ENCODE data around the gene POLA1.

POLA1 gene

DNA sequence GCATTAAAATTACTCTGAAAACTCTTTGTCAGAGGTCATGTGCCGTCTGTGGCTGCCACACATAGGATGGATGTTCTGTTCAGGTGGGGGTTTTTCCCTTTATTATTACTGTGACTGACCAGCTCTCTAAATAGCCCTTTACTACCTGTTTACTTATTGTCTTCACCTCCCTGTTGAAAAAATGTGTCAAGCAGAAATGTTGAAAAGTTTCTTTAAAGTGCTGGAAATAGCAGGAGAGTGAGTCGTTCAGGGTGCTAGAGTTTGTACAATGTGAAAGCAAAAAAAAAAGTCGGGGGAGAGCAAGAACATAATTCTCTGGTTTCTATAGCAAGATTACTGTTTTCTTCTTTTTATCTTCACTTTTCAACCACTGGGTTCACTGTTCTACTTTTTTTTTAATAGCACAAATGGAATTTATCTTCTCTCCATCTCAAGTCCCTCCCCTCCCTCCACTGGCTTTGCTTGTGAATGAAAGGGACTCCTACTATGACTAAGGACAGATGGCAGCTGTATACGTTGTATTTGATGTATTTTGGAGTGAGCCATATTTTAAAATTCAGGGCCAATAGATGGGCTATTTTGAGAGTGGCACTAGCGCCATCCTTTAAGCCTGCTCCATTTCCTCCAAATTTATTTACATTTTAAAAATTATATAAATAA is 288.7 kb downstream of the POLA1 start:
- DNase-seq, result no peak

DNA sequence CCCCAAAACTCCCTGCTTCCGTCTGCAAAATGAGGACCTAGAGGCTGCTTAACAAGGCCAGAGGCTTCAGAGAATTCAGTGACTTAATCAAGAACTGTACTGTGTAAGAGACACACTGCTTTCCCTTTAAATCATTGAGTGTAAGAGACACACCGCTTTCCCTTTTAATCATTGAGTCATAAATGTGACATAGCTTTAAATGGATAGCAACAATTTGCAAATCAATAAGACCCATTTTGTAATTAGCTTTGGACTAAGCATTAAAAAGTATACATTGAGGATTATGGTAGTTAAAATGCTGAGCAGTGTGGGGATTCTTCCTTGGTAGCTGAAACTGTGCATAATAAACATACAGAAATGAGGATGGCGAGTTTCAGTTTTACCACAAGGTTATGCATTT is 290.2 kb downstream of the POLA1 start:
- no peak for DNase-seq

DNA sequence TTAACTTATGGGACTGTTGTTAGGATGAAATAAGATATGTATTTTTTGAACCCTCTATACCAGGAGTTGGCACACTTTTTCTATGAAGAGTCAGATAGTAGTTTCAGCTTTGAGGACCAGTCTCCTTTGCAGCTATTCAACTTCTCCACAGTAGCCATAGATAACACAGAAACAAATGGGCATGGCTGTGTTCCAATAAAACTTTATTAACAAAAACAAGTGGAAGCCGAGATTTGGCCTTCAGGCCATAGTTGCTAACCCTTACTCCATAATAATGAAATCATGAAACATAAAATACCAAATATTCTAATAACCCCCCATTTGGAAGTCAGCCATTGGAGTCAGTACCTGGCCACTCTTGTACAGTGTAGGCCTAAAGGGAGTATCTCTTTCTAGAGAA is 291.4 kb downstream of the POLA1 start:
- DNase-seq, result no peak

DNA sequence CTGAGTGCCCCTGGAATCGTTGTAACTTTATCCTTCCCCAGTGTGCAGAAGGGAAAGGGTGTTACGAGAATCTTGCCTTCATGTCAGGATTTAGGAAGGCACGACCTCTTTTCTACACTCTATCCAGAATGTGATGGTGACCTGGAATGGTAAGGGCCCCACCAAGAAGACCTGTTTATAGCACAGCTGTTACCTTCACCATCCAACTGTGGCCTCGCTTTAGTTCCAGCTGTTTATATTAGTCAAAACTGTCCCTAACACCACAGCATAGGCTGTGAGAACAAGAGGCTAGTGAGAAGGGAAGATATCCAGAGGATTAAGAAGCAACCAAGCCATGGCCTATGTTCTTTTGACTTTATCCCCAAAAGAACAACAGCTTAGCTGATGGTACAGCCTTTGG is 294.0 kb downstream of the POLA1 start:
- DNase-seq, result no peak

DNA sequence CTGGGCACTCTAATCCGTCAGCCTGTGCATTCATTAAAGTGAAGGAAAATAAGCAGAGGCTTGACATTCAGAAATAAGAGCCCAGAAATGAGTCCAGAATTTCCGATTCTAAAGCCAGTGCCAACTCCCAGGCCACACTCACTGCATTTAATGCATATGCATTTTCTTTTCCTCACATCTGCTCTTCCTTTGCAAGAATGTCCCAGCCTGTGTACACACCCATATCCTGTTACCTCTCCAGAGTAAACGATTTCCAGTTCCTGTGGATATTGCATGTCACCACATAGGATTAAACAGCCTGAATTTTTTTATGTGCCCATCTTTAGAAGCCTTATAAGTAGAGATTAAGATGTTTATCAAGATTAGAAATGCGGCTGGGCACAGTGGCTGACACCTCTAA is 294.6 kb downstream of the POLA1 start:
- DNase-seq, result no peak

DNA sequence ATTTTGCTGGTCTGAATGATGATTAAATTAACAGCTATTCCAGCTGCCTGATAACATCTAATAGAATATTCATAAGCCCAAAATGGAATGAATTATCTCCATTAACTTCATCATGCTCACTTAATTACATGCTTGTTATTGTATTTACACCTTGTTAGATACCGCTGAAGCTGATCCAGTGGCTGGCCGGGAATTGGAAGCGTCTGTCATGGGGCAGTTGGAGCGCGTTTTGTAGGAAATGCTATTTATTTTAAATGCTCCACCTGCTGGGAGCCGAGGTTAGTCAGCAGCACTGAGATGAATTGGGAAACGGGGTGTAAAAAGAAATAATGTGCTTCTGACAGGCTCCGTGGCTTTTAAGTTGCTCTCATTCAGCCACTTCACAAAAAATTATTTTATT is 296.8 kb downstream of the POLA1 start:
- DNase-seq, result no peak

DNA sequence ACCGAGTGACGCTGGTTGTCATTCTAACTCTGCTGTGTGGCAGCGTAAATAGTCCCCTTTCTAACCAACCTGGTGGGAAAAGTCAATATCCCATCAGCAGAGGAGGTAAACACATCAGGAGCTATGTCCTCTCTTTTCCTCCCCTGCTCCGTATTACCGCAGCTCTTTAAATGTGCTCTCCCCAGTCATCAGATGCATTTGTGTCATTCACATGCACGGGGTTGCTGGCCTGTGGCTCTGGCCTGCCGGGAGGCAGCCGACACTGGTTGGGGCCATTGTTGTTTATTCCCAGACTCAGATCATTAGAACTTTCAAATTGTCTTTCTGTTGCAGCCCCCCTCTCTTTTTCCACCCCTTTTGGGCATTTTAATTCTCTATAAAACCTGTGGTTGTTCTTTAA is 300.2 kb downstream of the POLA1 start:
- no peak for DNase-seq

DNA sequence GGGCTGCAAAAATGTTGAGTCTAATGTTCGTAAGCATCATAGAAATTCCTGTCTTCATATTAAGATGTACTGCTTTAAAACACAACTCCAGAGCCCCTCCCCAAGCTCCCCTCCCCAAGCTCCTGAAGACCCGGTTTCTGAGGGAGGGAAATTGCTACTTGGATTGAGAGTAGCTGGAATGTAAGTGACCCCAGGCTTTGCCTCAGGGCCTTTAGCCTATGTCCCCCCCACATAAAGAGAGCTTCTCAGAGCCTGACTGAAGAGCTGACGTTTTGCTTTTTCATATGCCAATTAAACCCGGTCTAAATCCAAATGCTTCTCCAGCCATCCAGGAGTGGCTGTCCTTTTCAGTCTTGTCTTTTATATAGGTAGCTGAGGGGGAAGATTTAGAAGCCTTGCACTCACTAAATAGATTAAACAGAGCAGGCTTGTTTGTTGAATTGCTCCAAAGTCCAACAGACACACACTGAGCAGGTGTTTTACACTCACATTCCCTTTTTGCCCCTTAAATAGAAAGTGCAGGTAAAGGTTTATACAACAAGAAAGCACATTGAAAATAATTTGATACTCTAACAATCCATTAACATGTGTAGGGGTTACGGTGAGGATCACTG is 302.5 kb downstream of the POLA1 start:
- DNase-seq, result no peak

DNA sequence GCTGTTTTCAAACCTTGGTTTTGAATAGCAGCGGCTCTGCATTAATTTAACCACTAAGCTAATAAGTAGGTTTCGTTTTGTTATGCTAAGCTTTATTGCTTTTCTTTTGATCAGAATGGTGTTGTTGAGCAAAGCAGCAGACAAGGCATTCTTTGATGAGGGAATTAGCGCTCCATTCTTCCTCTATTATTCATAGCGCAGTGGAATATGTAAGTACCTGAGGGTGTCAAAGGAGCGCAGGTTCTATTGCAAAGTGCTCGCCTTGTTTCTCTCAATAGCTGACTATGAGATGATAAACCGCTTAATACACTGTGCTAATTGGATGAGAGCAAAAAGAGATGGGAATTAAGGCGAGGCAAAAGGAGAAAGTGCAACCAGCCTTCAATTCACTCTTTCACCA is 305.8 kb downstream of the POLA1 start:
- DNase-seq, result no peak

DNA sequence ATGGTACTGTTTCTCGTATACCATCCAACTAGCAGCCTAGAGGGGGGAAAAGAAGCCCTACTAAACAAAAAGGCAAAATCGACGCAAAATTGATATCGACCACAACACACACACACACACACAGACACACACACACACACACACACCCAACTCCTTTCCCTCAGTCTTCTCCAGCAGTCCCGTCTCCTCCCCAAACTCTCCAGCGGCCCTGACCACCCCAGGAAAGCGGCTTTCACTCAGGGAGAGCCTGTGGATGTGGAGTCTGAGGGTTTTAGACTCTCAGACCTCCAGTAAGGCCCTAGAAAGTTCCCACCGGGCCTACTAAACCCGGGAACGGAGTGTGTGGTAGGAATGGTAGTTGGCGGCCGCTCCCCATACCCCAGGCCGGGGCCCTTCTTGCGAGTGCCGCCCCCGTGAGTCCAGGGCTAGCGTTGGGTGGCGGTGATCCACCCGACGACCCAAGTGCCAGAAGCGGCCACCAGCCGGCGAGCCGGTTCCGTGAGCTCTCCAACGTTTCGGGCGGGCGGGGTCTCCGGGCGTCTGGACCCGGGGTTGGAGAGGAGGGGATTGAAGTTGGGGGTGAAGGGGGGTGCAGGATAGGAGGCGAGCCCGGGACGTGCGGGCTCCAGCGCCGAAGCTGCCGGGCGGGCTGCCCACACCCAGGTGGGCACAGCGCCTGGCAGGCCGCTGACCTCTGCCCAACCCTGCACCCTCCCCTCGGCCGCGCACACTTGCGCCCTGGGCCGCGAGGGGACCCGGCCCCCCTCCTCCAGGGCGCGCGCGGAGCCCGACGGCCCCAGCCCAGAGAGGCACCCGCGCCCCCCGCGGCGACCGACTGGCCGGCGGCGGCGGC is 308.3 kb downstream of the POLA1 start:
- no peak for DNase-seq

DNA sequence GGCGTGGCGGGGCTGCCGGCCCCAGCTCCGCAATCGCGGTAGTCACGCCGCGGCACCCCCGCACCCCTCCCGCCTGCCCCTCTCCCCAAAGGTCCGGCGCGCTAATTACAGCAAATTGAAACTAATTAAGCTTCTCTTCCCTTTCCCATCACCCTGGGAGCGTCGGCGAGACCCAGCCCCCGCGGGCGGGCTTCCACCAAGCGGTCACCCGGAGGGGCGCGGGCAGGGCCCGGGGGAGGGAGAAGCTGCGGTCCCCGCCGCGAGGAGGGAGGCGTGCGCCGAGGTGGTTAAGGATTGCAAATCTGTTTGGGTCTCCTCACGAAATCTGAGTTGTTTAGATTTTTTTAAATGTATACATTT is 308.9 kb downstream of the POLA1 start:
- no peak for DNase-seq

DNA sequence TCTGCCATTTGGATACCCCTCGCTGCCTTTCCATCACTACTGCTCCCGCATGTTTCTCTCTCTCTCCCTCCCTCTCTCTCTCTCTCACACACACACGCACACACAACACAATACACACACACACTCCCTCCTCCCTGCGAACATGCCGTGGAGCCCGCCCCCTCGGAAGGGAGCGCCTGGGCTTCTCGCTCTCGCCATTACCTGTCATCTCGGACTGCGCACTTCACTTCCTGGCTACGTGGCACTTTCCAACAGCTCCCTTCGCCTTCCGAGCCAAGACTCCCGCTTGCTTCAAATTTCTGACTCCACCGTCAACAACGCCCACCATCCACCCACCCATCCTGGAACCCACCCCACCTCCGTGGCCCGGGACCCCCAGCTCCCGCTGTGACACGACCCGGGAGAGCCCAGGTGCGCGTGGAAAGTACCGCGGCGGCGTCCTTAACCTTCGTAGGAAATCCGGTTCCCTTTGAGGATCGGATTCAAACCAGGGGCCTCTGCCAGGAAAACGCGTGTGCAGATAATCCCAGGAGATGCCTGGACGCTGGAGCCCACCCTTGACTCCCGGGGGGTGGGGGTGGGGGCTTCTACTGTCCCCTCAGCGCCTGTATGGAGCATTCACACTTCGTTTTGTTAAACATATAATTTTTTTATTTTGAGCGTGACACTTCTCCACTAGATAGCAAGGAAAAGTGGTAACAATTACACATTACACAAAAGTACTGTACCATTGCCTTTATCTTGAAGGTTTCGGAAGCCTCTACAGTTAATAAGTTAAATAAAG is 309.5 kb downstream of the POLA1 start:
- no peak for DNase-seq

DNA sequence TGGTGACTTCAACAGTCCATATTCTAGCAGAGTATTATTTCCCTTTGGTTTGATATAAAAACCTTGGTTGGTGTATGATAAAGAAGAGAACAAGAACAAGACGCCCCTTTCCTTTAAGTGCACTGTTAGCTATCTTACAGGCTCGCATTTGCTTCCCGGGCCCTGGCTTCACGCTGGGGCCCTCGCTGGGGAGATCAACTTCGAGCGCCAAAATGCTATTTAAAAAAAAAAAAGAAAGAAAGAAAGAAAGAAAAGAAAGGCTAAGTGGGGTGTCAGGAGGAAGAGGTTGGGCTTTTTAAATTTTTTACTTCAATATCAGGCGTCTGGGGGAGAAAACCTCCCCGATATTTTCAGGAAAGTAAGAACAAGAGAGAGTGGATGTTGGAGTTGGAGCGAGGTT is 310.3 kb downstream of the POLA1 start:
- DNase-seq, result no peak

DNA sequence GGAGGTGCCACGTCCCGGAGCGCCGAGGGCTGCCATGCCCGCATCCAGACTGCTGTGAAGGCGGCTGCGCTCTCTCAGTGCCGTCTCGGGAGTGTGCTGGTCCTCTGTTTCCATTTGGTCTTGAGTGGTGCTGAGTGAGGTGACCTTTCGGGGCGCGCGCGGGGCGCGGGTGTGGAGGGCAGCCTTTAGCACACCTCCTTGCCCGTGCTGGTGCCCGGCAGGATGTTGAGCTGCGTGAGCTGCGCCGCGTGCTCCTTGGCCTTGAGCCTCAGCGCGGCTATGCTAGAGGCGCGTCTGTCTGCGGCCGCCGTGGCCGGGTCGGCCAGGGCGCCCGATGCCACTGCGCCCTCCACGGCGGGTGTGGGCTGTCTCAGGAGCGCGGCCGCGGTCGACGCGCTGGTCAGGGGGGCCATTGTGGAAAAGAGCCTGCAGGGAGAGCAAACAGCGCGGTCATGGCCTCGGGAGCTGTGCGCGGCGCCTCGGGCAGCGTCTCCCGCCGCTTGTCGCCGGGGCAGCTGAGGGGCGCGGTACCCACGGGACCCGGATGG is 310.8 kb downstream of the POLA1 start:
- no peak for DNase-seq

DNA sequence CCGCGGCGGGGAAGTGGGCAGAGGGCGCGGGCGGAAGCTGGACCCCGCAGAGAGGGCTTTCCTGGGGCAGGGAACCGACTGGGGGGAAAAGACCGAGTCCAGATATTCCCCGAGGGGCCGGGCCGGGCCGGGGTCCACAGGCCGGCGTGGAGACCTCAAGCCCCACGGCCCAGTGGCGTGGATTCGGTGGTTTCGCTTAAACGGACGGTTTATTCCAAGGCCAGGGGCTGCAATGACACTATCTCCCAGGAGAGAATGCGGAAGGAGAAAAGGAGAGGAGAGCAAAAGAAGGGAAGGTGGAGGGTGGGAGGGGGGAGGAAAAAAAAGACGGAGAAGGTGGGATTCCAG is 311.3 kb downstream of the POLA1 start:
- no peak for DNase-seq

DNA sequence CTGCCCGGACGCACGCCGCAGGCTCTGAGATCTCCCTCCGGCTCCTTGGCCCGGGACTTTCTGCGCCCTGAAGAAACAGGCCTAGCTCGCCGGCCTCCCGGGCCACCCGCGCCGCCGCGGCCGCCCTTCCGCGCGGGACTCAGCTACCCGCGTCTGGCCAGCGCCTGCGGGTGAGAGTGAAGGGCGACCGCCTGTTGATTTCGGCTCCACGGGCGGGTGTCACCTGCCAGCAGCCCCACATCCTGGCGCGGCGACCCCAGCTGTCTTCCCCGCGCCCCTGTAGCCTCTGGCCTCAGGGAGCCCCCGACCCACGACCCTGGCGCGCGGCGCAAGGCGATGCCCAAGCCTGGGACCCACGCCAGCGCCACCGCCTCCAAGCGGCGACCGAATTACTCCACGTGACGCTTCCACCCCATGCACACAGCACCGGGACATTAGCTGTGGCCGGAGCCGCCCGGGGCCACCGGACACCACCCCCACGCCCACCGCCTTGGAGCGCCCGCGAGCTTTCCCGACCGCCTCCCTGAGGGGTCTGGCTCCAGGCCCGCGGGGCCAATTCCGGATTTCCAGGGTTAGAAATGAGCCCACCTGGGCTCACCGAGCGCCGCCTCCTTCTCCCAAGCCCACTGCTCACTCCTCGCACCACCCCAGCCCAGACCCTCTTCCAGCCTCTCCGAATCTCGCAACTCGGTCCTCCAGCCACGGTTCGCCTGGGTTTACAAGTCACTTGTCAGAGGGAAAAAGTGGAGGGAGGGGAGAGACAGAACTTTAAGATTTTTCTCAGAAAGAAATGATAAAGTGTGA is 311.9 kb downstream of the POLA1 start:
- no peak for DNase-seq

DNA sequence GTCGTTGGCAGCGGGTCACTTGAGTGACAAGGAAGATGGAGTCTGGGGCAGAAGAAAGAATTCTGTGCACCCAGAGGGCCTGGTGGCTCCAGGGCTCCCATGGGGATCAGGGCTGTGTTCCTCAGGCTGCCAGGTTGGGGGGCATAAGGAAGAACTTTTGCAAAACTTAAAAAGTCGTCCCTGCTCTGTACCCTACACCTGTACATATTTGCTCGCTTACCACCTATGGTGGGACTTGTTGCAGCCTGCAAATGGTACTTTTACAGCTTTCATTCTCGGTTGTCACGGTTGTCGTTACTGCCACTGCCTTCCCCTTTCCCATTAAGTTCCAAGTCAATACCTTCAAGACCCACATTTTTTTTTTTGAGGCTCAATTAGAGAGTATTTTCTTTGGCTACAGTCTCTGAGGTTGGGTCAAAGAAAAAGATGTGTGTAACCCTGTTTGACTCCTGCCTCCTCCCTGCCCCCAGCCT is 312.9 kb downstream of the POLA1 start:
- DNase-seq, result no peak

DNA sequence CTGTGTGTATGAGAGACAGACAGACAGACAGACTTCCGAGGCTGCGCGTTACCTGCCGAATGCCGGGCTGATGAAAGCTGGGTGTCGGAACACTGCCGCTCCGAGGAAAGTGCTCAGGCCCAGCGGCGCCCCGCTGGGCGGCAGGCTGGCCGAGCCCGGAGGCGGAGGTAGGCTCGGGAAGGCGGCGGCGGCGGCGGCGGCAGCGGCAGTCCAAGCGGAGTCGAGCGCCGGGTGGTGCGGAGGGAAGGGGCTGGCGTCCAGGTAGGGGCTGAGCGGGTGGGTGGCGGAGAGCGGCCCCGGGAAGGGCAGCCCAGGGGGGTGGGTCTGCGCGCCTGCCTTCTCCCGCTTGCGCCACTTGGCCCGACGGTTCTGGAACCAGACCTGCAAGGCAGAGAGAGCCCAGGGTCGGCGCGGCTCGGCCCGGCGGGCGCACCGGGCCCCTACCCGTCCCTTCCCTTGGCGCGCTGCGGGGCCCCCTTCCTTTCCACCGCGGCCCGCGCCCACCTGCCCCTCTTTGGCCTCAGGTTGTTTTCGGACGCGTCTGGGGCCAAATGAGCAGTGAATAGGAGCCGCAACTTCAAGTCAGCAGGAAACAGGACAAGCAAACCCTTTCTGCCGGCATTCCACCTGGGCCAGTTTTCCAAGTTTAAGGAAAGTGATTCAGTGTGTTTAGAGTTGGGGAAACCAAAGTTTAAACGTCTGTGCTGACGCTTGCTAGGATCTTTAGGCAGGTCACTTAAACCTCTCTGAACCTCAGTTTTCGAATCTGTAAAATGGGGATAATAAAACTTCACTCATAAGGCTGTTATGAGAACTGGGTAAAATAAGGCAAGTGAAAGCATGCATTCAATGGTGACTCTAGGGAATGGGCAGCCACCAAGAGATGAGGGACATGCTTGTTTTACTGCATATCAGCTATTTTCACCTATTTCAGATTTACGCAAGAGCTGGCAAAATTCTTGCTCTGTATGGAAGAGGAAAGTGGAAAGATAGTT is 313.6 kb downstream of the POLA1 start:
- DNase-seq, result no peak

DNA sequence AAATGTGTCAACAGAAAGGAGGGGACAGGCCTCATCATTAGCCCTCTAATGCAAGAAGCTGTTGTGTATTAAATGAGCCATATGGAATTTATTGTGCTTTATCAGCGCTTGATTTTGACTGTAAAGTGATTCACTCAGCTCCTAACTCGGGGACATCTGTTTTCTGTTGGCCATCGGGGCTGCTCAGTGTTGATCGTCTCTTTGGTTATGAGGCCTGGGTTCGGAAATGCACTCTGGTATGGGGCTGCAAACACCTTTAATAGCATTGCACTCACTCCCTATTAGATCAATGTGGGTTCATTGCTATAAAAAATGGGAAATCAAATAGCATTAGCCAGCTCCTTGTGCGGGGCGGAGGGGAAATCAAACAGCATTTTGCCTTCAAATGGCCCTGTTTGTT is 315.7 kb downstream of the POLA1 start:
- no peak for DNase-seq

DNA sequence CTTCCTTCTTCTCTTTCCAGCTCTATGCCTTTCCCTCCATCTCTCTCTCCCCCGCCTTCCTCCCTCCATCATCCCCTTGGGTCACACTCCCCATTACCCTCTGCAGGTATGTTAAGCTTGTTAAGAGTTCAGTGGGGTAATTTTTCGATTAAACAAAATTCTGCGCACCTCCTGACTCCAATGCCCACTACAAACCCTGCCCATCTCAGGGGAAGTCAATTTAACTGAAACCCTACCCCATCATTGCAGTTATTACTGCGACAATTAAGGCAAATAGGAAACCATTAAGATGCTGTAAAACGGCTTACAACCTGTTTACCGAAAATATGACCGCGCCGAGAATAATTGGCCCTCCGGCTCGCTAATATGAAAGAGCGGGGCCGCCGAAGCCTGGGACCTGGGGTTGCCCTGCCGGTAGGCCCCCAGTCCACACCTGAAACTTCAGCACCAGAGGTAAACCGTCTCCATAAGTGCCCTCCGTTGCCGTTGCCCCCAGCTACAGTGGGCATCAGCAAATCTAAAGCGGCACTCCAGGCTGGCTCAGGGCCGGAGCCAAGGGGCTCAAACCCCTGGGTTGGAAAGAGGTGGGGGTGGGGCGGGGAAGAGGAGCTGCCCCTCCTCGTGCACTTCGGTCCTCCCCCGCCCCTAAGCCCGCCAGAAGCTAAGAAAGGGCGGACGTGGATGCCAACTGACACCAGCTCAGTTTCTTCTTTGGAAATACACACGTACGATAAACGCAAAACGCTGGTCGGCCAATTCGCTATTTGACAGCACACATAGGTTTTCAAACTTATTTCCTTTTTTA is 317.3 kb downstream of the POLA1 start:
- no peak for DNase-seq
